Measurements from ENCODE around the gene CDIPT.

Gene CDIPT

DNA sequence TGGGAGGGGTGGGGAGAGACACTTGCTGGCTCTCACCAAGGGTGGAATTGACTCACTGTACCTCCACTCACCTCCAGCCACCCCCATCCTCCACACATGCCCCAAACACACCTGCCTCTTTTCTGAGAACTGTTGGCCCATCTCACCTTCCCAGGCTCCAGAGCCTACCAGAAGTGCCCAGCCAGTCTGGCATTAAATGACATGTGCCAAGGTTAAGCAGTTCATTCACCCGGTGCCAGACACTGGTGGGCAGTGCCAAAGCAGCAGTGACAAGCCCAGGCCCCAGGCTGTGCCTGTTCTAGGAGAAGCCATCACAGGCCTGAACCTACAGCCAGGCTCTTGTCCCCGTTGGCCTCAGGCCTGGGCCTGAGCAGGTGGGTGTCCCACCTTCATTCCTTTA is 31.5 kb downstream of the CDIPT start:
- Histone ChIP-seq H3K9me3 (ENCODE audit: control insufficient read depth, insufficient read depth, low read length) (no peaks in the 10 kb centered on the region), H3K36me3 (ENCODE audit: control insufficient read depth, insufficient read depth, low read length) (no peaks in the 10 kb centered on the region), H3K4me3 (ENCODE audit: low read length) (no peak overlapping the region), H3K27me3 (ENCODE audit: control insufficient read depth, insufficient read depth, low read length) (no peaks in the 10 kb centered on the region), H3K4me1 (ENCODE audit: control insufficient read depth, insufficient read depth, low read length) (no peaks in the 10 kb centered on the region), H3K27ac (ENCODE audit: low read length) (no peak overlapping the region)
- no CpG with 5 or more reads among the region's 2 CpGs for WGBS (ENCODE audit: insufficient coverage, insufficient read length)
- DNase-seq (ENCODE audit: low read depth, low spot score) = no peak

GRCh38 chr16:29830774-29831173 is 32.3 kb downstream of the CDIPT start:
- Histone ChIP-seq H3K4me3 (ENCODE audit: low read length) (no peak overlapping the region), H3K9me3 (ENCODE audit: control insufficient read depth, insufficient read depth, low read length) (no peaks in the 10 kb centered on the region), H3K4me1 (ENCODE audit: control insufficient read depth, insufficient read depth, low read length) (no peaks in the 10 kb centered on the region), H3K27me3 (ENCODE audit: control insufficient read depth, insufficient read depth, low read length) (no peaks in the 10 kb centered on the region), H3K27ac (ENCODE audit: low read length) (no peak overlapping the region), H3K36me3 (ENCODE audit: control insufficient read depth, insufficient read depth, low read length) (no peaks in the 10 kb centered on the region)
- no peak for DNase-seq (ENCODE audit: low read depth, low spot score)
- no CpG with 5 or more reads among the region's 11 CpGs for WGBS (ENCODE audit: insufficient coverage, insufficient read length)

DNA sequence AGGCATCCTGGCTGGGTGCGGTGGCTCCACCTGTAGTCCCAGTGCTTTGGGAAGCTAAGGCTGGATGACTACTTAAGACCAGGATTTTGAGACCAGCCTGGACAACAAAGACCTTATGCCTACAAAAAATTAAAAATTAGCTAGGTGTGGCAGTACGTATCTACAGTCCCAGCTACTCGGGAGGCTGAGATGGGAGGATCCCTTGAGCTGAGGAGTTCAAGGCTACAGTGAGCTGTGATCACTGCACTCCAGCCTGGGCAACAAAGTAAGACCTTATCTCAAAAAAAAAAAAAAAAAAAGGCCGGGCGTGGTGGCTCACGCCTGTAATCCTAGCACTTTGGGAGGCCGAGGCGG is 36.7 kb downstream of the CDIPT start:
- H3K4me3 ChIP-seq (ENCODE audit: low read length) = no peak overlapping the region
- H3K36me3 ChIP-seq (ENCODE audit: control insufficient read depth, insufficient read depth, low read length) = no peaks in the 10 kb centered on the region
- no peak overlapping the region for H3K27ac ChIP-seq (ENCODE audit: low read length)
- no peak for DNase-seq (ENCODE audit: low read depth, low spot score)
- H3K4me1 ChIP-seq (ENCODE audit: control insufficient read depth, insufficient read depth, low read length) = peaks cover 2% of the 10 kb centered on the region; the same call in 1 of the 2 replicates
- no CpG with 5 or more reads among the region's 8 CpGs for WGBS (ENCODE audit: insufficient coverage, insufficient read length)
- no peaks in the 10 kb centered on the region for H3K27me3 ChIP-seq (ENCODE audit: control insufficient read depth, insufficient read depth, low read length)
- no peaks in the 10 kb centered on the region for H3K9me3 ChIP-seq (ENCODE audit: control insufficient read depth, insufficient read depth, low read length)

GRCh38 chr16:29825145-29826044 is 37.6 kb downstream of the CDIPT start:
- Histone ChIP-seq H3K4me3 (ENCODE audit: low read length) (no peak overlapping the region), H3K27me3 (ENCODE audit: control insufficient read depth, insufficient read depth, low read length) (no peaks in the 10 kb centered on the region), H3K9me3 (ENCODE audit: control insufficient read depth, insufficient read depth, low read length) (no peaks in the 10 kb centered on the region), H3K4me1 (ENCODE audit: control insufficient read depth, insufficient read depth, low read length) (peaks cover 2% of the 10 kb centered on the region; the same call in 1 of the 2 replicates), H3K27ac (ENCODE audit: low read length) (no peak overlapping the region), H3K36me3 (ENCODE audit: control insufficient read depth, insufficient read depth, low read length) (no peaks in the 10 kb centered on the region)
- DNase-seq (ENCODE audit: low read depth, low spot score) = no peak
- no CpG with 5 or more reads among the region's 10 CpGs for WGBS (ENCODE audit: insufficient coverage, insufficient read length)

GRCh38 chr16:29824589-29825144 is 38.4 kb downstream of the CDIPT start:
- Histone ChIP-seq H3K9me3 (ENCODE audit: control insufficient read depth, insufficient read depth, low read length) (no peaks in the 10 kb centered on the region), H3K4me3 (ENCODE audit: low read length) (no peak overlapping the region), H3K36me3 (ENCODE audit: control insufficient read depth, insufficient read depth, low read length) (peaks cover 1% of the 10 kb centered on the region; the same call in 1 of the 2 replicates), H3K4me1 (ENCODE audit: control insufficient read depth, insufficient read depth, low read length) (peaks cover 2% of the 10 kb centered on the region; the same call in 1 of the 2 replicates), H3K27ac (ENCODE audit: low read length) (no peak overlapping the region), H3K27me3 (ENCODE audit: control insufficient read depth, insufficient read depth, low read length) (no peaks in the 10 kb centered on the region)
- no CpG with 5 or more reads among the region's 7 CpGs for WGBS (ENCODE audit: insufficient coverage, insufficient read length)
- no peak for DNase-seq (ENCODE audit: low read depth, low spot score)

DNA sequence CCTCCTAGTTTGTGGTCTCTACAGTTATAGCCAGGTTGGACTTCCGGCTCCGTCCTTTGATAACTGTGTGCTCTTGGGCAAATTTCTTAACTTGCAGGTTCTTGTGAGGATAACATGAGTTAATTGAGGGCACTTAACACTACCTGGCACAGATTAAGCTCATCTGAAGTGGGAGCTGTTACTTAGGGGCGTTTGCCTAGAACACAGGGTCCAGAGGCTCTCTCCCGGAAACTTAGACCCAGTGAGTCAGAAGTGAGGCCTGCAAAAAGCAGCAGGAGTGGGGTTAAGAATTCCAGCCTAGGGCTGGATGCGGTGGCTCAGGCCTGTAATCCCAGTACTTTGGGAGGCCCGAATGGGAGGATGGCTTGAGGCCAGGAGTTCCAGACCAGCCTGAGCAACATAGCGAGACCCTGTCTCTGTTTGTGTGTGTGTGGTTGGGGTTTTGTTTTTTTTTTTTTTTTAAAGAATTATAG is 41.3 kb downstream of the CDIPT start:
- H3K27me3 ChIP-seq (ENCODE audit: control insufficient read depth, insufficient read depth, low read length) = no peaks in the 10 kb centered on the region
- WGBS (ENCODE audit: insufficient coverage, insufficient read length) = no CpG with 5 or more reads among the region's 7 CpGs
- peaks cover 2% of the 10 kb centered on the region; the same call in 1 of the 2 replicates for H3K4me1 ChIP-seq (ENCODE audit: control insufficient read depth, insufficient read depth, low read length)
- no peak overlapping the region for H3K4me3 ChIP-seq (ENCODE audit: low read length)
- no peak for DNase-seq (ENCODE audit: low read depth, low spot score)
- H3K36me3 ChIP-seq (ENCODE audit: control insufficient read depth, insufficient read depth, low read length) = peaks cover 6% of the 10 kb centered on the region
- H3K27ac ChIP-seq (ENCODE audit: low read length) = no peak overlapping the region
- no peaks in the 10 kb centered on the region for H3K9me3 ChIP-seq (ENCODE audit: control insufficient read depth, insufficient read depth, low read length)

DNA sequence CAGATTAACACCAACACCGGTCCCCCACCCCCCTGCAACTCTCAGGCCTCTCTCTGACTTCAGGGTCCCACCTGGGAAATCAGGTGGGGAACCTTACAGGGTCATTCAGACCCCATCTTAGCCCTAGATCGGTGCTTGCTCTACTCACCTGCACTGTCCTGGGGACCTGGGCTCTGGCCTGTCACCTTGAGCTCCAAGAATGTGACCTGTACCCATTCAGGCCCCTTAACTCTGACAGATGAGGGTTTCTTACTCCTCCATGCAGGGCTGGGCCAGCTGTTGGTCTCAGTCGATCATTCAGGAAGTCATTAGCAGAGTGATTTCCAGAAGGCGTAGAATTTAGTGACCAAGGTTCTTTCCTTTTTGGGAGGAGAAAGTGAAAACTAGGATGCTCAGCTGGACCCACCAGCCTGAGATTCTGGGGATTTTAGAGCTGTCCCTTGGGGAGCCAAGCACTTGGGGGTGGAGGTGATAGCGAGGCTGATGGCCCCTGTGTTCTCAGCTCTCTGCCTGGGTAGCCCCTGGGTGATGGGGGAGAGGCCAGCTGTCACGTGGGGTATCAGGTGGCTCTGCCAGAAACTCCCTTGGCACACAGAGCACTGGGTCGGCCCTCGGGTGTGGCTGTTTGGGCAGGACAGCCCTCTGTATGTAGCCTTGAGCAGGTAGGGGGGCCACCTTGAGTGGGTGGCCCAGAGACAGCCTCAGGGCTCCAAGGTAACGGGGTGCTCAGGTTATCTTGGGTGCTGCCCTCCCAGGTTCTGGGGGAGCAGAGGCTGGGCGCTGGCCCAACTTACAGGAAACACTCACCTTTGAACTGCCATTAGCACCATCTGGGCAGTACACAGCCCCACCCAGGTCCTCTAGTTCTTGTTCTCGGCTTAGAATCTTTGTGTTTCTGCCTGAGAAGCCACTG is 42.0 kb downstream of the CDIPT start:
- no CpG with 5 or more reads among the region's 11 CpGs for WGBS (ENCODE audit: insufficient coverage, insufficient read length)

GRCh38 chr16:29820271-29820701 is 42.7 kb downstream of the CDIPT start, which contains the start of gene MVP:
TSS of gene MVP (plus strand) at chr16:29820462. CDS start at chr16:29830550, 10,088 bp downstream.
- DNase-seq (ENCODE audit: low read depth, low spot score) = no peak
- no CpG with 5 or more reads among the region's 4 CpGs for WGBS (ENCODE audit: insufficient coverage, insufficient read length)
- Histone ChIP-seq H3K4me1 (ENCODE audit: control insufficient read depth, insufficient read depth, low read length) (no peaks in the 10 kb centered on the region), H3K9me3 (ENCODE audit: control insufficient read depth, insufficient read depth, low read length) (no peaks in the 10 kb centered on the region), H3K27me3 (ENCODE audit: control insufficient read depth, insufficient read depth, low read length) (no peaks in the 10 kb centered on the region), H3K4me3 (ENCODE audit: low read length) (no peak within 1 kb of the TSS), H3K36me3 (ENCODE audit: control insufficient read depth, insufficient read depth, low read length) (peaks cover 6% of the 10 kb centered on the region), H3K27ac (ENCODE audit: low read length) (no peak within 1 kb of the TSS)

More for the DNA sequence above, 42.0 kb downstream of the CDIPT start:
- Histone ChIP-seq H3K4me1 (ENCODE audit: control insufficient read depth, insufficient read depth, low read length) (peaks cover 2% of the 10 kb centered on the region; the same call in 1 of the 2 replicates), H3K27me3 (ENCODE audit: control insufficient read depth, insufficient read depth, low read length) (no peaks in the 10 kb centered on the region), H3K27ac (ENCODE audit: low read length) (no peak overlapping the region), H3K36me3 (ENCODE audit: control insufficient read depth, insufficient read depth, low read length) (peaks cover 6% of the 10 kb centered on the region), H3K4me3 (ENCODE audit: low read length) (no peak overlapping the region), H3K9me3 (ENCODE audit: control insufficient read depth, insufficient read depth, low read length) (no peaks in the 10 kb centered on the region)
- no peak for DNase-seq (ENCODE audit: low read depth, low spot score)

DNA sequence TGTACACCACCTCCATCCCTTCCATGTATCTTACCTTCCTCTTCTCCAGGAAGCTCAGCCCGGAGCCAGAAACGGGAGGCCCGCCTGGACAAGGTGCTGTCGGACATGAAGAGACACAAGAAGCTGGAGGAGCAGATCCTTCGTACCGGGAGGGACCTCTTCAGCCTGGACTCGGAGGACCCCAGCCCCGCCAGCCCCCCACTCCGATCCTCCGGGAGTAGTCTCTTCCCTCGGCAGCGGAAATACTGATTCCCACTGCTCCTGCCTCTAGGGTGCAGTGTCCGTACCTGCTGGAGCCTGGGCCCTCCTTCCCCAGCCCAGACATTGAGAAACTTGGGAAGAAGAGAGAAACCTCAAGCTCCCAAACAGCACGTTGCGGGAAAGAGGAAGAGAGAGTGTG is 43.5 kb downstream of the CDIPT start:
- H3K27me3 ChIP-seq (ENCODE audit: control insufficient read depth, insufficient read depth, low read length) = no peaks in the 10 kb centered on the region
- H3K4me3 ChIP-seq (ENCODE audit: low read length) = no peak overlapping the region
- peaks cover 2% of the 10 kb centered on the region for H3K4me1 ChIP-seq (ENCODE audit: control insufficient read depth, insufficient read depth, low read length)
- WGBS (ENCODE audit: insufficient coverage, insufficient read length) = no CpG with 5 or more reads among the region's 15 CpGs
- DNase-seq (ENCODE audit: low read depth, low spot score) = no peak
- peaks cover 6% of the 10 kb centered on the region for H3K36me3 ChIP-seq (ENCODE audit: control insufficient read depth, insufficient read depth, low read length)
- no peaks in the 10 kb centered on the region for H3K9me3 ChIP-seq (ENCODE audit: control insufficient read depth, insufficient read depth, low read length)
- no peak overlapping the region for H3K27ac ChIP-seq (ENCODE audit: low read length)

- Histone ChIP-seq H3K36me3 (ENCODE audit: control insufficient read depth, insufficient read depth, low read length) (peaks cover 6% of the 10 kb centered on the region), H3K27me3 (ENCODE audit: control insufficient read depth, insufficient read depth, low read length) (no peaks in the 10 kb centered on the region), H3K4me1 (ENCODE audit: control insufficient read depth, insufficient read depth, low read length) (peaks cover 8% of the 10 kb centered on the region), H3K27ac (ENCODE audit: low read length) (no peak overlapping the region), H3K9me3 (ENCODE audit: control insufficient read depth, insufficient read depth, low read length) (no peaks in the 10 kb centered on the region), H3K4me3 (ENCODE audit: low read length) (no peak overlapping the region)
- WGBS (ENCODE audit: insufficient coverage, insufficient read length) = no CpG with 5 or more reads among the region's 4 CpGs
- DNase-seq (ENCODE audit: low read depth, low spot score) = no peak
Observed at GRCh38 chr16:29818082-29818481, 44.9 kb downstream of the CDIPT start.

Measured in iPS DF 6.9 (cell line).